Activated CD4-positive, CD25-positive, alpha-beta regulatory T cell treated with anti-CD3 and anti-CD28 coated beads, Interleukin-2, amount 50 U/mL, for 16 hours (primary cell): ENCODE results near the gene HLA-DMB.
A peak's percentile ranks its signal among the peaks of the same experiment; 100 is the strongest.
"Not testable (repeated sequence)": the region's sequence is repeated elsewhere in the genome, so short reads cannot be mapped to it uniquely, and the experiment has no call there.

Experiments
- DNase-seq: peaks from one replicate; pipeline ENCODE4 v3.0.0-alpha.2; 2020; ENCODE audit warnings: low read depth, low spot score

HLA-DMB gene

DNA sequence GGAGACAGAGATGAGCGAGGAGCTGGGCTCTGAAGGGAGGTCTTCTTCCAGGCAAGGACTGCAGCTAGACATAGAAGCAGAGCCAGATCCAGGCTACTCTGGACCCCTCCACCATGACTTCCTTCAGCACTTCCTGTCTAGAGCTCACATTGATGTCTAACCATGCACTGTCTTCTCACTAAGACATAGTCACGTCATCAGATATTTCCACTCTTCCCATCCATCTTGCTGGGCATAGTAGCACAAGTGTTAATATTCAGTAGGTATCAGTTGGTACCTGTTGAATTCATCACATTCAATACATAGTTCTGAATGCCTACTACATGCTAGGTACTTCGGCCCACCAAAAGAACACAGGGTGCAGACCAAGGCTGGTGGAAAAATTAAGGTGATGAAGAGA is 9.2 kb upstream of the HLA-DMB start:
- no peak for DNase-seq

DNA sequence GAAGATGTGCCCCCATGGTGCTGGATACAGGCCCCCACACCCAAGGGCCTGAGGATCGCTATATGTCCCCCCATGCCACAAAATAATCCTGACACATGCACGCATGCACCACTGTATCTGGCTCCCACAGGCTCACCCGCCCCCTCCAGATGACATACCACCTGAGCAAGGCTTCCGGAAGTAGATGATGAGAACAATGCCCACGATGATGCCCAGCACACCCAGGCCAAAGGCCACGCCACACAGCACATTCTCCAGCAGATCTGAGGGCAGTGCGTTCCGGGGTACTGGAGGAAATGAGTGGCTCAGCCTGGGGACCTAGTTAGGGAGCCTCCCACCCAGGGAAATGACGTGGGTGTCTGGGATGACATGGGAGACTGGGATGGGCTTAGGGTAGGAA is 8.3 kb upstream of the HLA-DMB start:
- no peak for DNase-seq

DNA sequence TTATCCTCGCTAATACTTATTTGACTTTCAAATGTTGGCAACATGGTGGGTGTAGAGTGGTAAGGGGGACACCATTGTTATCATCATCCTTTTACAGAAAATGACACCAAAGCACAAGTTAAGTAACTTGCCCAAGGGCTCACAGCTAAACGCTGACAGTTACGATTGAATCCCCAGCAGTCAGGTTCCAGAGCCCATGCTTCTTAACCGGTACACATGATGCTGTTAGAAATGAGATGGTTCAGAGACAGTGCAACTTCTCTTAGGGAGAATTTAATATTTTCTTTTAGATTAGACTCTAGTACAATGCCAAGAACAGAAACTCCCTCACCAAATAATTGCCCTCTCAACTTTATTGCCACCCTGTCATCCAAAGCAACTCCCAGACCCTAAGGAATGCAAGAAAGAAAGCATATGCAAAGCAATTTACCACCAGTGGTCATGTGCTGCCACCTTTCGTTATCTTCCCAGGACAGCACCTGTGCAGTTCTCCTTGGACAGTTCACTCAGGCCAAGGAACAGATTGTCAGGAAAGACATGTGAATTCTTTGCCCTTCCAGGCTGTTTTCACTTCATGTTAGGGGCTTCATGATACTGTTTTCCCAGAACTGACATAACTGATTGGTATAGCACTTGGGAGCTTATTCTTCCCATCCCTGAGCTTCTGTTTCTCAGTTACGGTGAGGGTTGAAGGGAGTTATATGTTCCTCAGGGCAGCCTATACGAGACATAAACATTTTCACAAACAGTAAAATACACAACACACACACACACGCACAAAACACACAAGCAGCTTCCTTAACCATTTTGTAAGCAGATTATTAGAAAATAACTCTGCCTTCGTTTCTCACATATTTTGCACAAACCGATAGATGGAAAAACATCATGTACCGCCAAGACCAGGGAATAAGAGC is 7.0 kb upstream of the HLA-DMB start:
- DNase-seq = no peak

DNA sequence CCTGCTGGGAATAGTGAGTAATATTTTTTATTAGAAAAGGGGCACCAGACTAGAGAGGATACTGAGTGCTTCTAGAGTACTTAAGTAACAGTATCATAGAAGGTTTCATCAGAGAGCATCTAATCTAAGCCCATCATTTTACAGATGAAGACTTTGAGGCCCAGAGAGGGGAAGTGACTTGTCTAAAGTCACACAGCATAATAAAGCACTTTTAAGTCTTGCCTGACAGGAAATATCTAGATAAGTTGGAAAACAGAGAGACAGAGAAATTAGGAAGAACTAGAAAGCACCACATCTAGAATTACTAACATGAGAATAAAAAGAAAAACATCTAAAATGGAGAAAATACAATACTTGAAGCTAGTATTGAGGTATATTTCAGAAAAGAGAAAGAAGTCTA is 6.1 kb upstream of the HLA-DMB start:
- no peak for DNase-seq

DNA sequence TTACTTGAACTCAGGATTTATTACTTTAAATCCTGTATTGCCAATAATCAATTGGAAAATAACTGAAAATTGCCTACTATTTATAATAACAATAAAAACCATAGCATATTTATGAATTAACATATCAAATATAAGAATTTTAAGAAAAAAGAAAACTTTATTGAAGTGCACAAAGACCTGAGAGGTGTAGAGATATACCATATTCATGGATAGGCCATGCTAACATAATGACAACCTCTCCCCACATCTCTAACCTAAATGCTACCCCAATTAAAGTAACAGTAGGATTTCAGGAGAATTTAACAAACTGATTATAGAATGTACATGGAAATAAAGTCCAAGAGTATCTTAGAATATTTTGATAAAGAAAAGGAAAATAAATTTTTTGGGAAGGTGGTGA is 5.1 kb upstream of the HLA-DMB start:
- no peak for DNase-seq

DNA sequence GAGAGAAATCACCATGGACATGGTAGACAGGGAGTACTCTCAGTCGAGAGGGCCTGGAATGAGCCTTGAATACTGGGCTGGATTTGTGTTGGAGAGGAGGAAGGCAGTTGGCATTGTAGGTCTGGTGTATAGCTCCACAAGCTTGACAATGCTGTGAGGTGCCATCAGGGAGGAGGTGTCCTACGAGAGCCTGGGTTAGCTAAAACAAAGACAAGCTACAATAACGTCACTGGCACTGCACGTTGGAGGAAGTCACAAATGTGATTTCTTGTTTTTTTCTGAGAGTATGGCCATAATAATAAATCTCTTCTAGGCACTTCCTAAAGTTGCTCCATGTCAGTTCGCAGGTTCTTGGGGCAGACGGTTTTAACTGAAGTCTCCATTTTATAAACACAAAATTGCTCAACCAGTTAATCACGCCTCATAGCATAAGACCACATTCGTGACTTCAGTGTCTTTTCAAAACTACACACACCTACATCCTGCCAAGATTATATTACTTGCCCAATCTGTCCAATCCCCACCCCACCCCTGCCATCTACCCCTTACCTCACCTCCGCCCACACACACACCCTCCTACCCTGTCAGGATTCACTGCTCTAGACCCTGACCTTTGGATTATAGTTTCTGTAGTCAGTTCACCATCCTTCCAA is 4.4 kb upstream of the HLA-DMB start:
- DNase-seq = no peak

DNA sequence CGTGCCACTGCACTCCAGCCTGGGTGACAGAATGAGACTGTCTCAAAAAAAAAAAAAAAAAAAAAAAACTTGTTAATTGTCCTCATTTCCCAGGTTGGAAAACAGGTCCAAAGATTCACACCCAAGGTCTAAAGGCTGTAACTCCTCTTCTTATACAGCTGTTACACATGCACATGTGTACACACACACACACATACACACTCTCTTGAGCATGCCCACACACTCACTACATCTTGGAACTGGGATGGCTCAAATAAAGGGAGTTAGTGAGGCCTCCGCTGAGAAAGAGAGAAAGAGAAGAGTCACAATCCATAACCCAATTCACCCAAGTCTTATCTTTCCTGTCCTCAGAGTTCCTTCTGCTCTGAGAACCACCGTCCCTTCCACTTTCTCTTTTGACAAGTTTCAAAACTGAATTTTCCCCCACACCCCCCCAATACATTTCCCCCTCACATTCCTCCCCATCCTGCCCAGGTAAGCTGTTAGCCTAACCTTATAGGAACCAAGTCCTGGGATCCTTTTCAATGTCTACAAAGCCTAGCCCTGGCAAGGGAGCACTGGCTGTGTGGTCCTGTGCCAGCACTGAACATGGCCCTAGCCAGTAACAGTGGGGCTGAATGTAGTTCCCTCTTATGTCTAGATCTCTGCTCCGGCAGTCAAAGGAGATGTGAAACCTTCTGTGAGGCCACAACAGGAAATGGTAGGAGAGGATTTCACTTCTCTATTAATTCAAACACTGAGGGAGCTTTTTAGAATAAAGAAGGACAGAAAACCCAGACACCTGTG is 3.2 kb upstream of the HLA-DMB start:
- DNase-seq = no peak

DNA sequence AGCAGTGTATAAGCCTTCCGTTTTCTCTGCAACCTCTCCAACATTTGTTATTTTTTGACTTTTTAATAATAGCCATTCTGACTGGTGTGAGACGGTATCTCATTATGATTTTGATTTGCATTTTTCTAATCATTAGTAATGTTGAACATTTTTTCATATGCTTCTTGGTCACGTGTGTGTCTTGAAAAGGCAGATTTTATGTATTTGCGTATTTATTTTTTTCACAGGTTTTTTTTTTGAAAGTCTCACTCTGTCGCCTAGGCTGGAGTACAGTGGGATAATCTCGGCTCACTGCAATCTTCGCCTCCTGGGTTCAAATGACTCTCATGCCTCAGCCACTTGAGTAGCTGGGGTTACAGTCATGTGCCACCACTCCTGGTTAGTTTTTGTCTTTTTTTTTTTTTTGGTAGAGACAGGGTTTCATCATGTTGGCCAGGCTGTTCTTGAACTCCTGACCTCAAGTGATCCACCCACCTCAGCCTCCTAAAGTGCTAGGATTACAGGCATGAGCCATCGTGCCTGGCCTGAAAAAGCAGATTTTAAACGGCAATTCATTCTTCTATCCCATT is 1.8 kb upstream of the HLA-DMB start:
- not testable (repeated sequence) for DNase-seq

DNA sequence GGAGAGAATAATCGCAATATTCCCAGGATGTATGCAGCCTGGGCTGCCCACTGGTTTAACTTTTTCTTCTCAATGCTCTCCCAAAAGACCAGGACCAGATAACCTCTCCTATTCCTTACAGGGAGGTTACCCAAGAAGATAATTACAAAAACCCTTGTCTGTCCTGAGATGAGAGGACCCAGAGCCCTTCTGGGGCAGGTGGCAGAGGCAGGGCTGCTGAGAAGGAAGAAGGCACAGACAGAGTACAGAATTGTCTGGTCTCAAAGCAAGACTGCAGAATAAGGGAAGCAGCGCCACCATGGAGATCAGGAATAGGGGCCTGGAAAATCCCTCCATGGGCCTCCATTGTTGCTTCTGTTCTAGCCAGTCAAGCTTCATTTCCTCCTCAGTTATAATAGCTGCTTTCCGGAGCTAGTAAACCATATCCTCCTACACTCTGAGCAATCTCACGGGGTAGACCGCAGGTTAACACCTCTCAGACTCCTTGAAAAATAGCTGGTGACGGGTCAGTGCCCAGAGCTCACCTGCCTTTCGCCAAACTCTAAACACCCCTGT is 463 bp upstream of the HLA-DMB start:
- DNase-seq = no peak

DNA sequence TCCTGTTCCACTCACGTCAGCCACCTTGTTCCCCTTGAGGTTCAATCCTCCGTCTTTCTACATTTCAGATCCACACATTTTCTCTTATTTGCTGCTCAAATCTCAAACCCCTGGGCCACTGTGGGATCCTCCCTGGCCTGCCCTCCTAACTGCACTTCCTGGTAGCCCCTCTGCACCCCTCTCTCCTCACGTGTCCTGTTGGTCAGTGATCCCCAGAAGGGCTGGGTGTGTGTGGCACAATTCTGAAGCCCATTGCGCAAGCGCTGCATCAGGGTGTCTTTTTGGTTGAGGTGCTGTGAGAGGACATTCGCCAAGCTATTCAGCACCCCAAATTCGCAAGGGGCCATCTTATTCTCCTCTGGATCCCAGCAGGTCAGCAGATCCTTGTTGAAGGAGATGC is 2.3 kb downstream of the HLA-DMB start:
- no peak for DNase-seq

DNA sequence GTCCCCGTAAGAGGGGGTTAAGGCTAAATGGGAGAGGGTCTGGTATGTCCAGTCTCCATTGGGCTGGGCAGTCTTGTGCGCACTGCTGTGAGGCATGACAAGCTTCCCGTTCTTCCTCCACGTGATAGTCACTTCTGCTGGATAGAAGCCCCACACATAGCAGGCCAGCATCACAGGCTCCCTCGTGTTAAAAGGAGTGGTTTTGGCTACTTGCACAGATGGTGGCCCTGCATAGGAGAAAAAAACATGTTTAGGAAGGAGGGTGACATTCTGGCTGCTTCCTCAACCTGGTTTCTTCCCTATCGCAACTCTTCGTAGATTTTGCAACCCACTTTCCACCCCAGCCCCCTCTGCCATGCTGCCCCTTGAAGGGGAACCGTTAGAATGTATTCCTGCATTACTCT is 3.6 kb downstream of the HLA-DMB start:
- no peak for DNase-seq

DNA sequence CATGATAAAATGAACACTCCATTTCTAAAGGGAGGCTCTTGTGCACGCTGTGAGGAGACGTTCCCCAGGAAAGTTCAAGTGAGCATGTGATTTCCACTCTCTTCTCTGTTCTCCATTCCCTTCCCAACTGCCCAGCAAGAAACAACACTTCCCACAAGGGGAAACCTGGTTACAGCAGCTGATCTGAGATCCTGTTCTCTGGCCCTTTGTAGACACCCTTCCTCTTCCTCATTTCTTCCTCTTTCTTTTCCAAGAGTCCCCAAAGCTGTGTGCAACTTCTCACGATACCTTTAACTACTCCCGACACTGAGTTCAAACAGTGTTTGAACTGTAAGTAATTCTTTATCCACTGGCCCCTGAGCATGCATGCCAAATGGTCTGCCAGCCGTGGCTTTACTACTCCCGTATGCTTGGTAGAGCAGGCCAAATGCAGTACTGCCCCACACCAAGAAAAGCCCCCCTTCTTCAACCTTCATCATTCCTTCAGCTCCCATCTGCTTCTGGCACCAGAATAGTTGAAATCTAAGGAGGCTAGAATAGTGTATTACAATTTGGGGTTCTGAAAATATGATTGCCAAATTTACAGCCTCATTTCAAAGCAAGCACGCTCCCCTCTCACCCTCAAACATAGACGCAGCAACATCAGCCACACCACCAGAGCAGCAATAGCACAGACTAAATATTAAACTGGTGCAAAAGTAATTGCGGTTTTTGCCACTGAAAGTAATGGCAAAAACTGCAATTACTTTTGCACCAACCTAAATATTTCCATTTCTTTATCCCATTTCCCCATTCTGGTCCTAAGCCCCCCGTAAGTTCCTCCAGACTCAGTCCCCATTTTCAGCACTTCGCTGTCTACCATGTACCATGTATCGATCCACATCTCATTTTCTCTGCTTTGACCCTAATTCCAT is 4.3 kb downstream of the HLA-DMB start:
- no peak for DNase-seq

DNA sequence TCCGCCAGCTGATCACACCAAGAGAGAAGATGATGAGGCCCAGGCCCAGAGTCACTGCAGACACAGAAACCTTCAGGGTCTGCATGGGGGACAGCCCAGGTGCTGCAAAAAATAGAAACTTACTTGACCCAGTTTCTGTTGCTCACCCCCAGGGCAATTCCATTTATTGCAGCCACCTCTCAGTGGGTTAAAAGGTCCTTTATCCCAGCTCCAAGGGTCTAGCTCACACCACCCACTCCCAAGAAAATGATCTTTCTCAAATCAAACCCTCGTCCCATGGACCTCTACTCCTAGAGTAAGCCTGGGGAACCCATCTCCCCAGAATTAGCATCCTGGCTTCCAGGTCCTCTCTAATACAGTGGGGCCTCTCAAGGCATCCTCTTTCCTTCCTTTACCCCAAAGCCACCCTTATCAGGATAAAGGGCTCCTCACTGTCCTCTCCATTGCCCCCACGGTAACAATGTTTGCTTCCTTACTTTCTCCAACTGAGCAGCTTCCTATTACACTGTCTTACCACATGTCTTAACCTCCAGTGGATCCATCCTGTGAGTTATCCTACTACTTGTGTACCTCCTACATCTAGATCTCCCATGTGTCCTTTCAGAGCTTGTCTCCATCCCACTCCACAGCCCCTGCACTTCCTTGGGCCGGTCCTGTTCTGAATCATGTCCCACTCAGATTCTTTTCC is 5.1 kb downstream of the HLA-DMB start:
- no peak for DNase-seq

DNA sequence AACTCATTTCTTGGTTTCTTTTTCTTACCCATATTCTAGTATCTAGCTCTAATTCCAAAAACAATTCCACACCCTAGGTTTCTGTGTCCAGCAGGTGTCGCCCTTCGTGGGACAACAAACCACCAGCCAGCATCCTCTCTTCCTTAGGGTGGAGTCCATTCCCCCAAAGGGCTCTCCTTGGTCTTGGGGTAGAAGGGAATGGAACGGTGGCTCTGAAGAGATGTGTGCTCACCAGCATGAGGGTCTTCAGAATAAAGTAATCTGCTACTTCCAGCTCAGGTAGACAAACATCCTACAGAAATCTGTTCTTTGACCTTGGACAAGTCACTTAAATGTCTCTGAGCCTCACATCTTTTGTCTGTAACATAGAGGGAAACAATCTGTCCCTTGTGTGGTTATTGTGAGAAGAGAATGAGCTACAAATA is 7.2 kb downstream of the HLA-DMB start:
- DNase-seq = peak; percentile 61

DNA sequence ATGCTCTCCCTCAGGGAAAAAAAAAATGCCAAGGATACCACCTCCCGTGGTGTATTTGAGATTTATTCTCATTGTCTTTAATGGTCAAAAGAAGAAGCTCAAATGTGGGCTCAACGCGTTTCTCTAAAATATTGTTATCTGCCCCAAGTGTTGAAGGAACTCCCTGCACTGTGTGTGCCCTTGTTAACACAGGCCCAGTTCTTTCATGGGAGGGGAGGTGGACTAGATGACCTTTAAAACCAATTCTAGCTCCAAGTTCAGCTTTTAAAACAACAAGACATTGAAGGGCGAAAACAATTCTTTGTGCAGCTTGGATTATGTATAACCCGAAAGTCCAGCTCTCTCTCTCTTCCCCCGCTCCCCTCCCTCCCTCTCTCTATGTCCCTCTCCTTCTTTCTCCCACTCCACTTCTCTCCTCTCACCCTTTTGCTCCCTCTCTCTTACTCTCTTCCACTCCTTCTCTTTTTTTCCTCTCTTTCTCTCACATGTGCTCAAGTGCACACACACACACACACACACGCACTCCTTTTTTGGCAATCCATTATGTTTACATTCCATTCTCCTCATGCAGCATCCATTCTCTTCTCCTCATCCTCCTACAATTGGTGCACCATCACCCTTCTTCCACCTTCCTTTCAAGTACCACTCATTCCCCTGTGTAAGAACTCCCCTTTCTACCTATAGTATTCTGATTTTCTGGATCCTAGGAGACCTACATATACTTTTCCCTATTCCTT is 8.5 kb downstream of the HLA-DMB start:
- DNase-seq = no peak

DNA sequence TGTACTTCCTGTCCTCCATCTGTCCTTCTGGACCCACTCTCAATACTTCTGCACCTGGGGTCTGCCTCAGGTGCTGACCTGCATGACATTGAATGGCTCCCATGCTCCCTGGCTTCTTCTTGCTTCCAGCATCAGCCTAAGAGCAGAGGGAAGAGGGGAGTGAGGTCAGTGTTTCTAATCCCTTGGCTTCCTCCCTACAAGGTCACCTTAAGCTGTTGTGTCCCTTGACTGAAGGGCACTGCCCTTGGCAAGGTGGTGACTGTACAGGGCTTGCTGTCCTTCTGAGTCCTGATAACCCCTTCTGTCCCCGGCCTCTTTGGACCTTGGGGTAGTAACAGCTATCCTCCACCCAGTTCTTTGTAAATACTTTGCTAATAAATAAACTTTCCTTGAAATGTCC is 9.6 kb downstream of the HLA-DMB start:
- DNase-seq = no peak

DNA sequence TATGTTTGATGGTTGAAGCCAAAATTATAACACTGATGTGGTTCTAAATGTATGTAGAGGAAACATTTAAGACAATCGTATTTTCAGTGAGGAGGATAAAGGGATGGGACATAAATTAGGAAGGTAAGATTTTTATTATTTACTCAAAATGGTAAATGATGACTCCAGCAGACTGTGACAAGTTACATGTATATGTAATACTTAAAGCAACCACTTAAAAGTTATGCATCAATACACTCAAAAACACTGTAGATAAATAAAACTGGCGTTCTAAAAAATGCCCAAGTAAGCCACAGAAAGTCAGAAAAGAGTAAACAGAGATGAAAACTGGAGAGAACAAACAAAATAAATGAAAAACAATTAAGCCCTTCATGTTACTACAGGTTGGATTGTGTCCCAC is 18.7 kb downstream of the HLA-DMB start:
- no peak for DNase-seq

DNA sequence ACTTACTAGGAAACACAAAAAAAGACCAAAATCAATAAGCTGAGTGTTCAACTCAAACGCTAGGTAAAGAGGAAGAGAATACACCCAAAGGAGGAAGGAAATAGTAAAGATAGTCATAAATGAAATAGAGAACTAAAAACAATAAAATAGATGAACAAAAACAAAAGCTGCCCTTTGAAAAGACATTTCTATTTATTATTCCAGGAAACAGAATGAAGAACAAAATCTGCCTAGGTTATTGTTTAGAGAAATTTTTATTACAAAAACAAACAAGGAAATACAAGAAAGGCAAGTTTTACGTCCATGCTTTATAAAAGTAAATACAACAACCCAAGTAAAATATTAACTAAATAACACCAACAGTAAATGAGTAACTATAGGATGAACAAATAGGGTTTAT is 20.1 kb downstream of the HLA-DMB start:
- no peak for DNase-seq

DNA sequence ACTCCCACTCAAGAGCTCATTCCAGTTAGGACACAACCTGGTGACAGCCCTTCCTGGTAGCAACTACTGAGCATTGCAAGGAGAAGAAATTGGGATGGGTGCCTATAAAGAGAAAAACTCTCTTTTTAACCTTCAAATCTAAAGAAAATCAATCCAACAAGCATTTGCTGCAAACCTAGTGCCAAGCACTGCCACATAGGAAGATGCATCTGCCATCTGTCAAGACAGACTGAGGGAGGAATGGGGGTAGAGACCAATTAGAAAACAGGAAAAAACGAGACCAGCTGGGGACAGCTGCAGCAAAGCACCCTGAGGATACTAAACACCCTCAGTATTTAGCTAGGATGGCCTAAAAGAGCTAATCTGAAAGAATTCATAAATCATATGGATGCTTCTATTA is 27.9 kb downstream of the HLA-DMB start:
- no peak for DNase-seq
